Left ventricle myocardium inferior (tissue), 1 donor: ENCODE results near the gene SGCG. TPM values are rescaled to one million over a fixed set of nuclear protein-coding genes. Genes with fewer than 3 reads are reported as not detected.
"Not testable (repeated sequence)": the region's sequence is repeated elsewhere in the genome, so short reads cannot be mapped to it uniquely, and the experiment has no call there.

ENCODE experiments used
- DNase-seq: peaks from one replicate; pipeline ENCODE4 v3.0.0-alpha.2; 2020
- H3K27ac ChIP-seq: fragments of 200-600 bp; replicated peaks from 2 replicates; pipeline ENCODE4 v1.8.0; 2021
- H3K27me3 ChIP-seq: fragments of 200-600 bp; 2 replicates; pipeline ENCODE4 v1.8.0; 2021; ENCODE audit warnings: low read depth
- H3K36me3 ChIP-seq: fragments of 200-600 bp; 2 replicates; pipeline ENCODE4 v1.8.0; 2021
- H3K4me1 ChIP-seq: fragments of 200-600 bp; 2 replicates; pipeline ENCODE4 v1.8.0; 2021
- H3K4me3 ChIP-seq: fragments of 200-600 bp; 2 replicates; pipeline ENCODE4 v1.8.0; 2021; ENCODE audit warnings: mild to moderate bottlenecking, moderate library complexity
- H3K9me3 ChIP-seq: fragments of 200-600 bp; replicated peaks from 2 replicates; pipeline ENCODE4 v1.8.0; 2021
- intact Hi-C: fragments of 100-400 bp; cut with micrococcal nuclease; formaldehyde crosslinking; loops from one replicate; pipeline ENCODE4 v1.11.0; 2022
- total RNA-seq: library from RNA; stranded (reverse); fragmentation: NEBNext Ultra II Directional; extraction: Animal tissue kit (Norgen Biotek cat#: 25700); gene quantifications from one replicate; pipeline ENCODE4 v1.2.1, GENCODE V29; 2021
- TF ChIP-seq, protein P1 (sequence below): fragments of 200-600 bp; IDR thresholded peaks from 2 replicates; pipeline ENCODE4 v1.8.0; 2021; ENCODE audit warnings: antibody characterized with exemption, mild to moderate bottlenecking, borderline replicate concordance
- donor health status: DM: no; HTN: yes; CAD: no; lungs with severe emphysema.

SGCG gene
- total RNA-seq, 1 donor from 2014 or later, result 102 TPM

DNA sequence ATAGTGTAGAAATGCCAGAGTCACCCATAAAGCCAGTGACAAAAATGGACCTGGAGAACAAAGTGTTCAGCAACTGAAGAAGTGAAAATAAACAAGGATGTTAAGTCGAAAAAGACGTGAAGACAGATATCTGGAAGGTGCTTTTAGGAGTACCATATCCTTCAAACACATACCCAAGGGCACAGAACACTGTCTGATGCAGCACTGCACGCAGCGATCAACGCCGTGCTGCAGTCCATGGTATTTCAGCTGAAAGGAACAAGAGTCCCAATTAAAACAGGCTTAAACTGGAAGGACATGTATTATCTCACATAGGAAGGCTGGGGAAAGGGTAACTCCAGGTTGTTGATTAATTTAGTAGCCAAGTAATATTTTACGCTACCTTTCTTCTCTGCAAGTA is 108.2 kb downstream of the SGCG start:
- no peak for DNase-seq
- TF ChIP-seq, protein P1, sequence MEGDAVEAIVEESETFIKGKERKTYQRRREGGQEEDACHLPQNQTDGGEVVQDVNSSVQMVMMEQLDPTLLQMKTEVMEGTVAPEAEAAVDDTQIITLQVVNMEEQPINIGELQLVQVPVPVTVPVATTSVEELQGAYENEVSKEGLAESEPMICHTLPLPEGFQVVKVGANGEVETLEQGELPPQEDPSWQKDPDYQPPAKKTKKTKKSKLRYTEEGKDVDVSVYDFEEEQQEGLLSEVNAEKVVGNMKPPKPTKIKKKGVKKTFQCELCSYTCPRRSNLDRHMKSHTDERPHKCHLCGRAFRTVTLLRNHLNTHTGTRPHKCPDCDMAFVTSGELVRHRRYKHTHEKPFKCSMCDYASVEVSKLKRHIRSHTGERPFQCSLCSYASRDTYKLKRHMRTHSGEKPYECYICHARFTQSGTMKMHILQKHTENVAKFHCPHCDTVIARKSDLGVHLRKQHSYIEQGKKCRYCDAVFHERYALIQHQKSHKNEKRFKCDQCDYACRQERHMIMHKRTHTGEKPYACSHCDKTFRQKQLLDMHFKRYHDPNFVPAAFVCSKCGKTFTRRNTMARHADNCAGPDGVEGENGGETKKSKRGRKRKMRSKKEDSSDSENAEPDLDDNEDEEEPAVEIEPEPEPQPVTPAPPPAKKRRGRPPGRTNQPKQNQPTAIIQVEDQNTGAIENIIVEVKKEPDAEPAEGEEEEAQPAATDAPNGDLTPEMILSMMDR, result no peak
- H3K36me3 ChIP-seq, result no peaks in the 10 kb centered on the region
- peak overlapping the region; percentile 67 for H3K27ac ChIP-seq
- intact Hi-C loops, result no loop called here
- no peak overlapping the region for H3K4me3 ChIP-seq
- H3K4me1 ChIP-seq, result peaks cover 28% of the 10 kb centered on the region
- H3K27me3 ChIP-seq, result no peaks in the 10 kb centered on the region
- H3K9me3 ChIP-seq, result no peaks in the 10 kb centered on the region

- no peak for DNase-seq
Measured at GRCh38 chr13:23289917-23290357, 109.2 kb downstream of the SGCG start.

DNA sequence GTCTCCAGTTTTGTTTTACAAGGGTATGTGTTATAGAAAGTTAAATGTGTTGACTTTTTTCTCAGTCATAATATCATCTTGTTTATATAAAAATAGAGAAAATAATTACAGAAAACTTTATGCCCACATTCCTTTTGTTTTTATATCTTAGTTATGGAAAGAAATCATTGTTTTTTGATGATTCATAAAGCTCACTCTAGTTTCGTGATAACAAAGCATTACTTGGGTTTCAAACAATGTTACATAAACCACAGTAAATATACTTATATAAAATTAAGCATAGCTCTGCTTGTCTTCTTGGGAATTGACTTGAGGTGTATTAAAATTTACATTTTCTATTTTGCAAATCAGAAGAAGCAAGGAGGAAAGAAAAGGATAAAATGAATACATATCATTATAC is 111.8 kb downstream of the SGCG start:
- TF ChIP-seq, protein P1, result no peak
- Histone ChIP-seq H3K4me1 (peaks cover 28% of the 10 kb centered on the region), H3K4me3 (no peak overlapping the region), H3K9me3 (no peaks in the 10 kb centered on the region), H3K36me3 (peaks cover 4% of the 10 kb centered on the region), H3K27ac (no peak overlapping the region), H3K27me3 (no peaks in the 10 kb centered on the region)
- no peak for DNase-seq
- intact Hi-C loops, result no loop called here

More at GRCh38 chr13:23289917-23290357, 109.2 kb downstream of the SGCG start:
- Histone ChIP-seq H3K4me1 (peaks cover 28% of the 10 kb centered on the region), H3K27ac (peak overlapping the region; percentile 67), H3K27me3 (no peaks in the 10 kb centered on the region), H3K36me3 (no peaks in the 10 kb centered on the region), H3K9me3 (no peaks in the 10 kb centered on the region), H3K4me3 (no peak overlapping the region)
- intact Hi-C loops, result no loop called here
- TF ChIP-seq, protein P1, result no peak

DNA sequence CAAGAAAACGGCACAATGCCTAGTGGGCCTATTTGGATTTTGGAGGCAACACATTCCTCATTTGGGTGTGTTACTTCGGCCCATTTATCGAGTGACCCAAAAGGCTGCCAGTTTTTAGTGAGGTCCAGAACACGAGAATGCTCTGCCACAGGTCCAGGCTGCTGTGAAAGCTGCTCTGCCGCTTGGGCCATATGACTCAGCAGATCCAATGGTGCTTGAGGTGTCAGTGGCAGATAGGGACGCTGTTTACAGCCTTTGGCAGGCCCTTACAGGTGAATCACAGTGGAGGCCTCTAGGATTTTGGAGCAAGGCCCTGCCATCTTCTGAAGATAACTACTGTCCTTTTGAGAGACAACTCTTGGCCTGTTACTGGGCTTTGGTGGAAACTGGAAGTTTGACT is 134.1 kb downstream of the SGCG start:
- peaks cover 11% of the 10 kb centered on the region for H3K4me1 ChIP-seq
- intact Hi-C loops, DNase-seq, H3K27me3 ChIP-seq, H3K4me3 ChIP-seq, H3K36me3 ChIP-seq, H3K9me3 ChIP-seq, H3K27ac ChIP-seq: not testable (repeated sequence)

GRCh38 chr13:23319883-23320224 is 139.1 kb downstream of the SGCG start:
- no peaks in the 10 kb centered on the region for H3K36me3 ChIP-seq

DNA sequence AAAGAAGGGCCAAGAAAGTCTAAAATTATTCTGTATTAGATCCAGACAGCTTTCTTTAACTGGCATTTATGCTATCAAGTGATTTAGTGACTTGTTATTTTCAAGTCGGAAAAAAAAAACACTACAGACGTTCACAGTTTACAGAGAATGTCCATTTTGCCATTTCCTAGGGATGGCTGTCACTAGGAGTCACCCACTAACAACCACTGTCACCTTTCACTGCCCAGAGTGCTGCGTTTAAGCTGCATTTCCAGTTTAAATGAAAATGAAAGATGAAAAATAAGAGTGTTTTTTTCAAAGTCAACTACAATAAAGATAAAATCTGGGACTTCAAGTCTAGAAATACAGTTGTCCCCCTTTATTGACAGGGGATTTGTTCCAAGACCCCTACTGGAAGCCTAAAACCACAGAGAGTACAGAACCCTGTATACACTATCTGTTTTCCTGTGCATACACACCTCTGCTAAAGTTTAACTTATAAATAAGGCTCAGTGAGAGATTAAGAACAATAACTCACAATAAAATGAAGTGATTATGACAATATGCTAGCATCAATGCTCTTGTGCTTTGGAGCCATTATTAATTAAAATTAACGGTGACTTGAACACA is 140.3 kb downstream of the SGCG start:
- no peak for DNase-seq
- peak overlapping the region; percentile 22 for H3K4me3 ChIP-seq
- H3K9me3 ChIP-seq, result no peaks in the 10 kb centered on the region
- H3K36me3 ChIP-seq, result no peaks in the 10 kb centered on the region
- no peaks in the 10 kb centered on the region for H3K27me3 ChIP-seq
- intact Hi-C loops, result no loop called here
- peak overlapping the region; percentile 20 for H3K27ac ChIP-seq
- TF ChIP-seq, protein P1, result no peak
- peaks cover 28% of the 10 kb centered on the region for H3K4me1 ChIP-seq

More at GRCh38 chr13:23319883-23320224, 139.1 kb downstream of the SGCG start:
- DNase-seq, result no peak
- Histone ChIP-seq H3K4me1 (peaks cover 28% of the 10 kb centered on the region), H3K9me3 (no peaks in the 10 kb centered on the region), H3K4me3 (no peak overlapping the region), H3K27ac (peak overlapping the region; percentile 17), H3K27me3 (no peaks in the 10 kb centered on the region)
- TF ChIP-seq, protein P1, result no peak
- intact Hi-C loops, result no loop called here
